Upper lobe of left lung (tissue), 6 donors: ENCODE data around the gene IGFL4. TPM values are rescaled to one million over a fixed set of nuclear protein-coding genes. Genes with fewer than 3 reads are reported as not detected.

Source experiments
- ATAC-seq, 2 donors: fragments of 200-7000 bp; cut with Tn5 transposase; one replicate each; pipeline ENCODE4 v1.9.1; 2022; ENCODE audit warnings: mild to moderate bottlenecking in 2 of 2, moderate library complexity in 2 of 2; ENCODE audit not compliant: low FRiP score in 2 of 2
- DNase-seq, 2 donors: peaks; one replicate each; pipeline ENCODE4 v3.0.0-alpha.2; 2019 to 2020
- H3K27ac ChIP-seq, 4 donors: fragments of 200-600 bp; sonication (generic); one replicate each; pipeline ENCODE4 v1.5.1; 2016 to 2019
- H3K27me3 ChIP-seq, 4 donors: fragments of 200-600 bp; sonication (generic); one replicate each; pipeline ENCODE4 v1.5.1; 2017 to 2019
- H3K36me3 ChIP-seq, 4 donors: fragments of 200-600 bp; sonication (generic); one replicate each; pipeline ENCODE4 v1.5.1; 2016 to 2019
- H3K4me1 ChIP-seq, 4 donors: fragments of 200-600 bp; sonication (generic); one replicate each; pipeline ENCODE4 v1.5.1; 2018 to 2019
- H3K4me3 ChIP-seq, 4 donors: fragments of 200-600 bp; sonication (generic); one replicate each; pipeline ENCODE4 v1.5.1; 2017 to 2019; ENCODE audit warnings: mild to moderate bottlenecking in 2 of 4, moderate library complexity in 1 of 4
- H3K9me3 ChIP-seq, 4 donors: fragments of 200-600 bp; sonication (generic); one replicate each; pipeline ENCODE4 v1.5.1; 2018 to 2019
- CTCF ChIP-seq, 6 experiments: fragments of 450-650 bp in 4 of 6; fragments of 200-600 bp in 2 of 6; sonication (generic) in 2 of 6; IDR thresholded peaks; one replicate each; pipeline ENCODE4 v1.5.1; 2016 to 2019; ENCODE audit warnings: antibody characterized with exemption in 6 of 6
- EP300 ChIP-seq, 4 donors: sonication (generic); formaldehyde crosslinking; IDR thresholded peaks; one replicate each; pipeline ENCODE4 v1.5.1; 2017; ENCODE audit warnings: antibody characterized with exemption in 4 of 4, control low read depth in 2 of 4
- POLR2A ChIP-seq, 4 donors: fragments of 450-650 bp; IDR thresholded peaks; one replicate each; pipeline ENCODE4 v1.5.1; 2016 to 2017; ENCODE audit warnings: antibody characterized with exemption in 4 of 4, mild to moderate bottlenecking in 2 of 4
- POLR2AphosphoS5 ChIP-seq, 2 donors: sonication (generic); formaldehyde crosslinking; IDR thresholded peaks; one replicate each; pipeline ENCODE4 v1.5.1; 2017; ENCODE audit warnings: antibody characterized with exemption in 2 of 2
- WGBS, 2 donors: methylation state at CpG; one replicate each; pipeline ENCODE4 v1.1.5; 2017 to 2018; 5-methylcytosine and 5-hydroxymethylcytosine counted together
- total RNA-seq, 6 donors: library from RNA; depleted of rRNA in 4 of 6; stranded (reverse); fragments of >200 nt in 4 of 6; gene quantifications; one replicate each; pipeline versions ENCODE4 v1.1.0 to v1.2.1, GENCODE V29; 2016 to 2021
- donor health status: DM: no; HTN: no; CAD: no; lungs with moderate emphysema.
- donor health status: DM: no; HTN: yes; CAD: no; lungs with severe emphysema.

The IGFL4 gene
- total RNA-seq, 6 donors from 2014 or later, result not detected

DNA sequence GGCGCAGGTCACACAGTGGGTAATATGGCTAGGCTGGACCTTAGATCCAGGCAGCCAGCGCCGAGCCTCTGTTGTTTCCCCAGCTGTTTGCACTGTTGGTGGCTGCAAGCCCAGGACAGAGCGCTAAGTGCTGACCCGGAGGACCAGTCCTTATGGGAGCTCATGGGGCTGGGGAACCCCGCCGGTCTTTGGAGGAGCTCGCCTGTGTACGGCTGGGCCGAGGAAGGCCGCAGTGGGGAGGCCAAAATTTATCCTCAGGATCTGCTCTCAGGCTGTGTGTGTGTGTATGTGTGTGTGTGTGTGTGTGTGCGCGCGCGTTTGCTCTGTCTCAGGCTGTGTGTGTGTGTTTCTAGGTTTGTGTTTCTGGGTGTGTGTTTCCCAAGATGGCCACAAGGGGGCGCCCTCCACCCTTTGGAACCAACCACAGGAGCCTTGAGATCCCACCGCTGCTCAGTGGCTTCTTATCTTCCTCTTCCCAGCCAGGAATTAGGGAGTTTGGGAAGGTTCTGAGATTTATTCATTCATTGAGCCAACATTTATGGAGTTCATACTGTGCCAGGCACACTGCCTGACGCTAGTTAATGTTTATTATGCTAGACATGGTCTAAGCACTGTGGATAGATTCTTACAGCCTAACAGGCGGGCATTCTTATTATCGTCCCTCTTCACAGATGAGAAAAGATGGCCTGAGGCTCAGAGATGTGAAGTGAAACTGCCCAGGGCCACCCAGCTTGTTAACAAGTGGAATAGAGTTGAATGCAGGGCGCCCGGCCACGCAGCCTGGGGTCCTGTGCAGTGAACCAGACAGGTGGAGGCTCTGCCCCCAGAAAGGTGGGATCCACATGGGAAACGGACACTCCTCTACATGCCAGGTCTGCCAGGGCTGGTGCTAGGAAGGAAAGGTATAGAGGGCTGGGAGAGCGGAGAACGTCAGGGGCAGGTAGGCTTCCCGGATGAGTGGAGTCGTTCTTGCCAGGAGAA is 31.0 kb downstream of the IGFL4 start:
- Histone ChIP-seq H3K36me3 (peaks cover 0 to 24% (median 4%) of the 10 kb centered on the region in 4 donors), H3K27me3 (peaks cover 0 to 2% (median under 1%) of the 10 kb centered on the region in 4 donors), H3K27ac (no peak overlapping the region), H3K9me3 (no peaks in the 10 kb centered on the region), H3K4me1 (peaks cover 4 to 7% (median 5%) of the 10 kb centered on the region in 4 donors), H3K4me3 (no peak overlapping the region)
- 59 to 65% methylated on average over 21 to 28 of the region's 28 CpGs for WGBS, 2 donors
- DNase-seq (peak in 1 of 2 donors; percentile 72), ATAC-seq (peak; percentile 83 to 90)
- no peak for TF ChIP-seq EP300 (IDR thresholded peaks at IDR 0.05)
- peak; percentile 68 to 94 (median 80) for TF ChIP-seq CTCF (IDR thresholded peaks at IDR 0.05)

GRCh38 chr19:46006411-46006810 is 34.4 kb downstream of the IGFL4 start:
- ATAC-seq (peak in 1 of 2 donors; percentile 49), DNase-seq (no peak)
- no peak for TF ChIP-seq CTCF (IDR thresholded peaks at IDR 0.05)
- TF ChIP-seq POLR2A (IDR thresholded peaks at IDR 0.05), result no peak
- TF ChIP-seq POLR2AphosphoS5 (IDR thresholded peaks at IDR 0.05), result no peak
- TF ChIP-seq EP300 (IDR thresholded peaks at IDR 0.05), result no peak
- Histone ChIP-seq H3K4me3 (no peak overlapping the region), H3K27me3 (no peaks in the 10 kb centered on the region), H3K4me1 (no peaks in the 10 kb centered on the region), H3K27ac (no peak overlapping the region), H3K9me3 (no peaks in the 10 kb centered on the region), H3K36me3 (peaks cover 0 to 29% (median 4%) of the 10 kb centered on the region in 4 donors)
- WGBS, 2 donors, result 95 to 97% methylated on average over 6 to 13 of the region's 13 CpGs

DNA sequence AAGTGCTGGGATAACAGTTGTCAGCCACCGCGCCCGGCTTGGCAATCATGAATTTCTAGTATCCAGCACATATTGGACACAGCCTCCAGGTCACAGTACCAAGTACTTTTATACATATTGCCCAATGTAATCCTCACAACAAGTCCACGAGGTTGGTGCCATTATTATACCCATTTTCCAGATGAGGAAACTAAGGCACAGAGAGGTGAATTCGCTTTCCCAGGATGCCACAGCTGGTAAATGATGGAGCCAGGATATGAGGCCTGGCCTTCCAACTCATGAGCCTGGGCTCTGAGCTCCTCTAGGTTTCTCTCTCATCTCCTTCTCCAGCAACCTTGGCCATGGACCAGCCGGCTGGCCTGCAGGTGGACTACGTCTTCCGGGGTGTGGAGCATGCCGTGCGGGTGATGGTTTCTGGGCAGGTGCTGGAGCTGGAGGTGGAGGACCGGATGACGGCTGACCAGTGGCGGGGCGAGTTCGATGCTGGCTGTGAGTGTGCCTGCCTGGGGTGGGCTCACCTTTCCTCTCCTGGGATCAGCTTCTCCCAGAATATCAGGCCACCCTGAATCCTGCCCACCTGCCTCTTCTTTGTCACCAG is 38.0 kb downstream of the IGFL4 start:
- Histone ChIP-seq H3K36me3 (peaks cover 0 to 25% (median 4%) of the 10 kb centered on the region in 4 donors), H3K27me3 (no peaks in the 10 kb centered on the region), H3K4me1 (peaks cover 12 to 18% (median 16%) of the 10 kb centered on the region in 4 donors), H3K9me3 (no peaks in the 10 kb centered on the region), H3K27ac (no peak overlapping the region), H3K4me3 (no peak overlapping the region)
- TF ChIP-seq EP300 (IDR thresholded peaks at IDR 0.05) (no peak), CTCF (IDR thresholded peaks at IDR 0.05) (no peak), POLR2A (IDR thresholded peaks at IDR 0.05) (no peak), POLR2AphosphoS5 (IDR thresholded peaks at IDR 0.05) (no peak)
- 97 to 100% methylated on average over 5 to 15 of the region's 15 CpGs for WGBS, 2 donors
- ATAC-seq, result no peak
- no peak for DNase-seq

GRCh38 chr19:46000491-46001246 is 40.1 kb downstream of the IGFL4 start:
- H3K27ac ChIP-seq, result no peak overlapping the region
- DNase-seq (peak in 1 of 2 donors; percentile 69), ATAC-seq (peak; percentile 63 to 70)
- no peaks in the 10 kb centered on the region for H3K9me3 ChIP-seq
- TF ChIP-seq POLR2A (IDR thresholded peaks at IDR 0.05), result no peak
- no peak for TF ChIP-seq EP300 (IDR thresholded peaks at IDR 0.05)
- WGBS, 2 donors, result 5 to 10% methylated on average over 27 to 34 of the region's 34 CpGs
- peaks cover 20 to 24% (median 22%) of the 10 kb centered on the region in 4 donors for H3K4me1 ChIP-seq
- peak overlapping the region in 3 of 4 donors; percentile 29 to 42 (median 29) for H3K4me3 ChIP-seq
- no peaks in the 10 kb centered on the region for H3K27me3 ChIP-seq
- peaks cover 0 to 12% (median 0%) of the 10 kb centered on the region in 4 donors for H3K36me3 ChIP-seq
